ENCODE results near the gene FAM13A. TPM values are rescaled to one million over a fixed set of nuclear protein-coding genes. Genes with fewer than 3 reads are reported as not detected.

FAM13A gene
- total RNA-seq, 1 experiment from 2014 or later = 15.1 TPM

DNA sequence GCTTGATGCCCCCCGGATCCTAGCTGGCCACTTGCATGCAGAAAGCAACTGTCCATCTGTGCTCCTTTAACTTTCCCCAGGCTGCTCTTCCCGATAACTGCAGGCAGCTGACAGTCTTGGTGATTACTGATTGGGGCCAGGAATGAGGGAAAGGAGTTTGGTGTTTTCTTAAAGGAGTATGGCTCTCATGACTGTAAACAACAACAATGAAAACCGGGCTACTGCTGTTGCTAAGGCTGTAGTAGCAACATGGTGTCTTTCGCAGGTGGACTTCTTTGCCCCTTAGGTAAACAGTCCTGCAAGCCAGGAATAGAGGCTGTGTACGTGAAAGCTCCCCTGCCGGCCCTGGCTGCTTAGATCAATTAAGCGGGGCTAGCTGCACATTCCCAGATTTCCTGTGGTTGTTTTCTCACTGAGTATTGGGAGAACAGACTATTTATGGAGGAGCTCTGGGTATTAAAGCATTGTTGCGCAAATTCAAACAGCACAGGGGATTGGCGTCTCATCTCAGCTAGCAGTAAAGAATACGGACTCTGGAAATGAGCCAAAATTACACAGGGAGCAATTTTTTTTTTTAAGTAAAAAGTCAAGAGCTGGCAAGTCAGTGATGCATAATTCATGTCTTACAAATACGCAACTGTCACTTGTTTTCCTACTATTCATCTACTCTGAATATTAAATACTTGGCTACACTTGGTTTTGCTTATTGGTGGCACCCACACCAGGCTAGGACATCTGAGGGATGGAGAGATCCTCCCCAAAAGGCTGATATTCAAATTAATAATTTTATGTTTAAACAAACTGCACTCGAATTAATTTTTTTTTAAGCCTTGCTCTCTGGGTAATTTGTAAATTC, 297.7 kb downstream of the FAM13A start:
- in situ Hi-C loops (cut with HindIII; ENCODE audit: low pct_unique_long_range_greater_than_20kb, low sequenced_read_pairs) = no loop called here
- no peak for DNase-seq (ENCODE audit: low read depth, low spot score)

DNA sequence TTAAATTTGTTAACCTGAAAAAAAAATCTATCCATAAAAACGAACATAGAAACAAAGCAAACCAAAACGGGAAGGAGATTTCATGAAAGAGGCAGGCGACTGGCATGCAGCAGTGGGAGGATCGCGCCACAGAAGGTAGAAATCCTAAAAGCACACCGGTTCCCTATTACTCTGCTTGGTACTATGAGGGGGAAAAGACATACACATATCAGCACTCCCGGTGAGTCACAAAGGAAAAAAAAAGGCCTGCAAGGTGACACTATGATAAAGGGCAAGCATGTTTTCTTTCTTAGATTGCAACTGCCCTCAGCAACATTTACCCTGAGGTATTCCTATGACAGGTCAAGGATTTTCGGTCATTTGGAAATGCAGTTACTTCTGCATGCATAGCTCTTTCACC, 298.7 kb downstream of the FAM13A start:
- in situ Hi-C loops (cut with HindIII; ENCODE audit: low pct_unique_long_range_greater_than_20kb, low sequenced_read_pairs) = no loop called here
- no peak for DNase-seq (ENCODE audit: low read depth, low spot score)

DNA sequence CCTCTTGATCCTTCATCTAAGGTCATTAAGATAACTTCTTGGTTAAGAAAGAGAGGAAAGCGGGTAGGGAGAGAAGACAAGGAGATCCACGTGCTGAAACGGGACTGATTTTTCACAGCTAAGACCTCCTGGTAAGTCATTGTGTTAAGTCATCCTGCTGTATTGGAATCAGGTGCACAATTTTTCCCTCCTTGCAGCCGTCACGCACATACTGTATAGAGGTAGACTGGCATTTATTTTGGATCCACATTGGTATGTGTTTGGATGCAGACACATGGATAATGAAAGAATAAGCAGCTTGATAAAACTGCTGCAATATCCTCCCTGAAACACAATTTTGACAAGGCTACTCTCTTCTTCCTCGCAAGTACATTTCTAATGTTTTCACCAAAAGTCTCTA, 299.2 kb downstream of the FAM13A start:
- in situ Hi-C loops (cut with HindIII; ENCODE audit: low pct_unique_long_range_greater_than_20kb, low sequenced_read_pairs) = no loop called here
- DNase-seq (ENCODE audit: low read depth, low spot score) = no peak

DNA sequence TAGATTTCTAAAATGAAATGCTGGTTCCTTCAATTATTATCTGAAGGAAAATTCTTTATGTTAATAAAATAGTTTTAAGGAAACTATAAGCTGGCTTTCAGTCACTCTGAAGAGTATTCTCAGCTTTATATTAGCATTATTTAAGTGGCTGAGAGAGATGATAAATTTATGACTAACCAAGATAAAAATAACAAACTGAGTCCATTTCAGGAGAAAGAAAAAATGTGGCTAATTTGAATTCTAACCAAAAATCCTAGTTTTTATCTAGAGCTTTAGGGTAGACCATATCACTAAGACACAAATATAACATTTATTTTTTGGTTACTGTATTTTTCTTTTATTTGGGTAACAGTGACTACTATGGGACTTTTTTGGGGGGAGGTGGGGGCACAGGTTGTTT, 299.9 kb downstream of the FAM13A start:
- in situ Hi-C loops (cut with HindIII; ENCODE audit: low pct_unique_long_range_greater_than_20kb, low sequenced_read_pairs) = no loop called here
- no peak for DNase-seq (ENCODE audit: low read depth, low spot score)

DNA sequence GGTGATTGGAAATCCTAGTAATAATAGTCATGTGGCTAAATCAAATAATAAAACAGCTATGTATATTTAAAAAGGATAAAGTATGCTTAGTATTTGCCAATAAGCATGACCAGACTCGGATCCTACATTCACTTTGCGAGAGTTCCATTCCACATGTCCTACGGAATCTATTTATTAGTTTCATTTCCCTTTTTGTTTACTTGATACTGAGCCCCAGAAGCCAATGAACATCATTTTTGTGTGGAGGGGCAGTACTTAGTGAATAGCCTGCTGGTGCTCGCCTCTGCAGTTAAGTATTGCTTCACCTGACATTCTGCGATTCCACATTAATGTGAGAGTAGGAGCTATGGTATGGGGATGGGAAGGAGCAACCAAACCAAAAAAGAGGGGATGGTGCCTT, 300.8 kb downstream of the FAM13A start:
- DNase-seq (ENCODE audit: low read depth, low spot score) = no peak
- in situ Hi-C loops (cut with HindIII; ENCODE audit: low pct_unique_long_range_greater_than_20kb, low sequenced_read_pairs) = no loop called here

DNA sequence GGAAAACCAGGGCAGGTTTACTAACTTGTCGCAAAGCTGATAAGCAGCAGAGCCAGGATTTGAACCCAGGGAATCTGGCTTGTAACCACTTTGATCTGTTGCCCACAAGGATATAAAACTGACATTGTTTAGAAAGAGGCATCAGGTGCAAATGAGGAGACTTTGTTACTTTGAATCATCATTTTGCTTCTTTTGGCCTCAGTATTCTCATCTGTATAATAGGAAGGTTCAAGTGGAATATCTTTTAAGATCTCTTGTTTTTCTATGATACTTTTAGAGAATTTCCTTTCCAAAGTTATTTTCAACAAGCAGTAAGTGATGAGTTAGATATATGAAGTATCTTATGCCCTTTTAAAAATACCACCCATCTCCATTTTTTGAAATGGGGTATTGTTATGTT, 301.5 kb downstream of the FAM13A start:
- no peak for DNase-seq (ENCODE audit: low read depth, low spot score)
- in situ Hi-C loops (cut with HindIII; ENCODE audit: low pct_unique_long_range_greater_than_20kb, low sequenced_read_pairs) = no loop called here

DNA sequence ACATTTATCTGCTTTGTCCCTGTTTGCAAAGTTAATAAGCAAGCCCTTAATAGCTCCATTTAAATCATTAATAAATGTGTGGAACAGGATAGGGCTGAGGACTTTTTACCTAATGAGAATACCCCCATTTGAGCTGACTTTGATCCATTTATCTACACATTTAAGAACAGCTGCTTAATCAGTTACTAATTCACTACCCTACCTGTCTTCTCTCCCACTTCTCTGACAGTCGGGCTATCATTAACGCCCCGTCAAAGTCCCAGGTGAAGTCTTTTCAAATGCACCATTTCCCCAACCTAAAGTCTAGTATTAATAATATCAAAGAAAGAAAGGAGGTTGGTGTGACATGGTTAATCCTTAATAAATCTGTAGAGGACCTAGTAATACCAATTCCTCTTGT, 302.2 kb downstream of the FAM13A start:
- in situ Hi-C loops (cut with HindIII; ENCODE audit: low pct_unique_long_range_greater_than_20kb, low sequenced_read_pairs) = no loop called here
- no peak for DNase-seq (ENCODE audit: low read depth, low spot score)

DNA sequence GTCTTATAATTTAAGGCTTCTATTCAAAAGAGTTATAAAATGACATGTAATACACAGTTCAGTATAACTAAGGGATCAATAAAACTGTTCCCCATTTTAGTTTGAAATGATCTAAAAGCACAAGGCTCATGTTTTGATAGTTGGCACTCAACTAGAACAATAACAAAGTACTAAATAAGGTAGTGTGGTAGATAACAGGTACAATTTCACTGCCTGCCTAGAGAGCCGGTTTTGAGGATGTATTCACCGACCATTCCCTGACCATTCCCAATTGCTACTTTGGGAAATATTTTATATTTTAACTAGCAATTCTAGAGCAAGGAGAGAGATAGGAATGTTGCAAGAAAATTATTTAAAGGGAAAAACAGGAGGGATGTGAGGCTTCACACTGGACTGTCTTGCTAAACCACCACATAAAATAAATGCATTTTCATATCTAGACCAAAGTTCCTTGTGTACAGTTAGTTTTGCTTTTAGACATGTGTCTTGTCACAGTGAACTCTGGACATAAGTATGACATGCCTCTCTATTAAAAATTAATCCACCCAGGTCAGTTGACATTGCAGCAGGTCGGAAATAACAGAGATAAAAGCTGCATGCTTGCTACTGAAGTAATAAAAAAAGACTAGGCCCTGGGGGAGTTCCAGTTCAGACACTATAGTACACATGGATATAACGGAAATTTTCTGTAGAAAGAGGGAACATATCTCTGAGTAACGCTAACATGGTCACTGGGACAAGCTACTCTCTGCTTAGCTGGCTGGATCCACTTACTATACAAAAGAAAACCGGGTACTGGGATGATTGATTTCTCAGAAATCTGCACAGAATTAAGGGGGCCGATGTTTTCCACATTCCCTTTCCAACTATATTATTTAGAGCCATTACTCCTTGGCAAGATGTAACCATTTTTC, 303.1 kb downstream of the FAM13A start:
- in situ Hi-C loops (cut with HindIII; ENCODE audit: low pct_unique_long_range_greater_than_20kb, low sequenced_read_pairs) = no loop called here

DNA sequence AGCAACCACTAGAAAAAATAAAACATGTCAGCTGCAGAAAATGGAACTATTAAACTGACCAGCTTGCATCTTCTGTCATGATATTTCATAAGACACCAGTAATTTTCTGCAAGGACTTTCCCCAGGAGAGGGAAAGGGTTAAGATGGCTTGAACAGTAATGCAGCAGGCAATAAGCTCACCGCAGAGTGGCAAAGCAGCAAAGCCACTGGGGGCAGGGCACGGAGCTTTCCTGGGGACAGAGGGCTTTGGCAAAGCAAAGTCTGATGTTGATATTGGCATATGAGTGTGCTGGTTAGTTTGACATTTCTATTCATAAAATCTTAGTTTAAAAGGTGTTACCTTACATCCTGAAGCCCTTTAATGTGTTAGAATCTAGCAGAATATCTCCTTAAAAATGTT, 304.2 kb downstream of the FAM13A start:
- in situ Hi-C loops (cut with HindIII; ENCODE audit: low pct_unique_long_range_greater_than_20kb, low sequenced_read_pairs) = no loop called here
- DNase-seq (ENCODE audit: low read depth, low spot score) = no peak

More for the DNA sequence above, 303.1 kb downstream of the FAM13A start:
- no peak for DNase-seq (ENCODE audit: low read depth, low spot score)

DNA sequence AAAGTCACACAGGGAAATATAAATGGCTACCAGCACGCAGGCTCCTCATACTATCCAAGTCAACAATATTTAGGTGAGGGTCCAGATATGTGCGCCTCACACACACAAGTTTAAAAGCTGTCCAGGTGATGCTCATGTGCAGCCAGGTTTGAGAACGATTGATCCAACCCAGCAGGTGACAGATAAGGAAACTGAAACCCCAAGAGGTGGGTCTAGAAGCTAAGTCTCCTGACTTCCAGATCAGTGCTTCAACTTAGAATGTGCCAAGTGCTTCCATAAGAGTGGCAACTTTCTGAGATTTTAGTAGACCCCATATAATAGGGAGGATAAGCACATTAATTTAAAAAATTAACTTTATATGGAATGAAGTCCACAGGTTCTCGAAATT, 304.9 kb downstream of the FAM13A start:
- no peak for DNase-seq (ENCODE audit: low read depth, low spot score)

DNA sequence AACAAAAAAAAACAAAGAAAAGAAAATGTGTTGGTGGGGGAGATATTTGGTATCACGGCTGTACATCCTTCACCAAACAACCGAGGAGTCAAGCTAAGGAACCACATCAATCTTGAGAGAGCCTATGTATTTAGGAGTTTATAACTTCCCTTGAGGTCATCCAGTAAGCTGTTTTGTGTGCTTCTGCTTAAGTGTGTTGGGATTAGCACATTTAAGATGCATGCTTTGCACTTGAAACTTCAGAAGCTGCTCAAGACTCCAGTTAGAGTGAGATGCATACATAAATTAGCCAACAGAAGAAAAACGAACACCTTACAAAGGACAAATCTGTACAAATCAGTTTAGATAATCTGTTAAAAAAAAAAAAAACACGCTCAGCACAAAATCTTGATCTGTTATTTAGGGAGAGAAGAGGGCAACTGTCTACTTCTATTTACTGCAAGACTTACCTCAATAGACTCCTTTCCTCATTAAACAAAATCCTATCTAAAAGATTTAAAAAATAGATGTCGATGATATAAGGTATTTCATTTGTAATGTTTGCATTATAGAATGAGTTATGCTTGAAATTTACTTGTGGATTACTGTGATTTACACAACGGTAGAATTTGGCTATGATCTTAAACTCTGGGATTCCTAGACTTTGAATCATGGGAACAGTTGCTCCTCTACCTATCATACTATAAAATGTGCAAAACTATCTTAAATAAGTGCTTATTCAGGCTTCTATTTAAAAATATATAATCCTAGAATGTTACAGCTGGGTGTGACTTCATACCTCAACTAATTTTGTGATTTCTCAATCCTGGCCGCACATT, 305.5 kb downstream of the FAM13A start:
- no peak for DNase-seq (ENCODE audit: low read depth, low spot score)
- in situ Hi-C loops (cut with HindIII; ENCODE audit: low pct_unique_long_range_greater_than_20kb, low sequenced_read_pairs) = no loop called here

More for the DNA sequence above, 304.9 kb downstream of the FAM13A start:
- in situ Hi-C loops (cut with HindIII; ENCODE audit: low pct_unique_long_range_greater_than_20kb, low sequenced_read_pairs) = no loop called here

DNA sequence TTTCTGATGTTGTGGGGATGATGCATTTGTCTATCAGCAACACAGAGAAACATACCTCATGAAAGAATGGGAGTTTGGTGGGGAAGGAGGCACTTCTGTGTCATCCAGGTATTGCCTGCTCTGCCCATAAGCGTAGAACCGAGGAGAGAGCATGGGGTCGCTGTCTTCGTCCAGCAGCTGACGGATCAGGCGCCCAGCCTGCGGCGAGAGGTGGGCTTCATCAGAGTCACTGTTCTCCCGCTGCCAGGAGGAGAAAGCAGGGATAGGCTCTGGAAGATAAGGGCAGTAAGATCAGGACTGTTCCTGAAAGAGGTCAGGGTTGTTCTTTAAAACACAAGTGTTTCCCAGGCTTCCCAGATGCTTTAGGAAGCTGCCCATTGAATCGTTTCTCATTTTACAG, 306.6 kb downstream of the FAM13A start:
- no peak for DNase-seq (ENCODE audit: low read depth, low spot score)
- in situ Hi-C loops (cut with HindIII; ENCODE audit: low pct_unique_long_range_greater_than_20kb, low sequenced_read_pairs) = no loop called here

DNA sequence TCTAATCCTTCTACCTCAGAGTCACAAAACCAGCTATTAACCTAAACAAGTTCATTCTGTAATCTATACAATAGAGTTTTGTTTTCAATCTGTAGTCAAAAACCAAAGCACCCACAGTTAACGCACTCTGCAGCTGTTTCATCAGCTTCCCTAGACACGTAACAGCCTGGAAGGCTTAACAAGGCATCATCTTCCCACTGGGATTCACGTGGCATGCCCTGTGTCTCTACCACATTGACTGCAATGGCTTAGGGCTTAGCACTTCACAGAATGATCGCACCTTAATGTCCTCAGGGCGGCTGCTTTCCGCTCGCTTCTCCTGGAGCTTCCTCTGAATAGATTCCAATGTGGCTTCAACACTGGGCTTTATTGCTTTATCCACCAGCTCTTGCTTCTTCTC, 309.6 kb downstream of the FAM13A start:
- no peak for DNase-seq (ENCODE audit: low read depth, low spot score)
- in situ Hi-C loops (cut with HindIII; ENCODE audit: low pct_unique_long_range_greater_than_20kb, low sequenced_read_pairs) = no loop called here

DNA sequence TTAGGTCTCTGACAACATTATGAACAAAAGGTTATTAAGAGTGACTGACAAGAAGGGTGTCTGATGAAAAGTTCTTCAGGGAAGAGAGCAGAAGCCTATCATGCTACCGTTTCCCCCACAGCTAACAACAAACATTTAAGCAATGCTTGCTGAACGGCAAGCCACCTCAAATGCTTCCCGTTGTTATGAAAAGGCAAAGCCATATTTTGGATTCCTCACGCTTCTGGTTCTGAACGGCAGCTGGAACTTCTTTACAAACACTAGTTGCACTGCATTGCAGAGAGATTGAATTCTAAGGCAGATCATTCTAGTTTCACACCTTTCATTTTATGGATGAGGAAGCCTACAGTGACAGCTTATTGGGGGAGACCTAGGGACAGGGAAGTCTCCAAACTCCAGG, 310.8 kb downstream of the FAM13A start:
- in situ Hi-C loops (cut with HindIII; ENCODE audit: low pct_unique_long_range_greater_than_20kb, low sequenced_read_pairs) = no loop called here
- DNase-seq (ENCODE audit: low read depth, low spot score) = no peak

DNA sequence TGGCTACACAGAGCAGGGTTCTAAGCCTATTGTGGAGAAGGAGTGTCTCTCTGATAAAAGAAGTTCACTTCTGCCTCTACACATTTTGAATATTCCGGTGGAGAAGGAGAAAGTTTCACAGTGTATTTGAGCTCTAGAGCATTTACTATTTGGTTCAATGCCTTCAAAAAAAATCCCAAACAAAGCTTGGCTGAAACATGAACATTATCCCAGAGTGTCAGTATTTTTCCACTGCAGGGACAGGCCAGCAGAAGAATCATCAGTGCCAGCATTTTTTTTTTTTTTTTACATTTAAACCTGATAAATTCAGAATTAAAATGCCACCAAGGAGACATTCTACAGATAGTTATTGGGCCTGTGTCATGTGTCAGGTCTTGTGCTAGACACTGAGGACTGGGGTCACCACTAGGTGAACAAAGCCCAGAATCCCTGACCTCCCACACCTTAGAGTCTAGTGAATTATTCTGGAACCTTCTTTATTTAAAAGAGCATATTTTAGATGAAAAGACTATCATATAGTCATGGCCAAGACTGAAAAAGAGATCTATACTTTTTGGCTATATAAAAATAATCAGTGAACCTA, 311.3 kb downstream of the FAM13A start:
- no peak for DNase-seq (ENCODE audit: low read depth, low spot score)
- in situ Hi-C loops (cut with HindIII; ENCODE audit: low pct_unique_long_range_greater_than_20kb, low sequenced_read_pairs) = no loop called here

DNA sequence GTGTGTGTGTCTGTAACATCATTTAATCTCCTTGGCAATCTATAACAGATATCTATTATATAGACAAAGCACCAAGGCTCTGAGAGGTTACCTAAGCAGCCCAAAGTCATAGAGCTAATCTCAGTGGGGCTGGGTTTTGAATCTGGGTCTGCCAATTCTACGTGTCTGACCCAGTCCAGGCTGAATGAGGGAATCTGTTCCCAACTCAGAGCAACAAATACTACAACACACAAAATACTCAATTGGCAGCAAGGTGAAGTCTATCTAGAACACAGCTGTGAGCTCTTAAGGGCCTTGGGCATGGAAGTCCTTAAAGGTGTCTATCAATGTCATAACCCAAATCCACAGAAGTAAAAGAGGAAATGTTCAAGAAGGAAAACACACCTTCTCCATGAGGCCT, 311.8 kb downstream of the FAM13A start:
- no peak for DNase-seq (ENCODE audit: low read depth, low spot score)
- in situ Hi-C loops (cut with HindIII; ENCODE audit: low pct_unique_long_range_greater_than_20kb, low sequenced_read_pairs) = no loop called here

DNA sequence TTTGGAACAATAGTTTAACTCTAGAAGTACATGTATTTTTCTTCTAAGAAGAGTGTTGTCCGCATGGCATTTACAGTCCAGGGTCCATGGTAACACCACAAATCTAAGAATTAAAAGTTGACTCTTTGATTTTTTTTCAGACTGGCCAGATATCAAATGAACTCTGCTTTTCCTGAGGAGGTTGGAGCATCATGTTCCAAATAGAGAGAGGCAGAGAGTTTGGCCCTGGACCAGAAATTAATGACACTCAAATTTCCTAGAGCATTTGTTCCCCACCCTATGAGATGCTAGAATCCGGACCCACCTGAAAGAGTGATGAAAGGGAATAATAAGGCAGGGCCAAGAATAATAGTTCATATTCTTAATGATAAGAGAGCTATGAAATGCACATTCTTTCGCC, 312.4 kb downstream of the FAM13A start:
- DNase-seq (ENCODE audit: low read depth, low spot score) = no peak
- in situ Hi-C loops (cut with HindIII; ENCODE audit: low pct_unique_long_range_greater_than_20kb, low sequenced_read_pairs) = no loop called here

DNA sequence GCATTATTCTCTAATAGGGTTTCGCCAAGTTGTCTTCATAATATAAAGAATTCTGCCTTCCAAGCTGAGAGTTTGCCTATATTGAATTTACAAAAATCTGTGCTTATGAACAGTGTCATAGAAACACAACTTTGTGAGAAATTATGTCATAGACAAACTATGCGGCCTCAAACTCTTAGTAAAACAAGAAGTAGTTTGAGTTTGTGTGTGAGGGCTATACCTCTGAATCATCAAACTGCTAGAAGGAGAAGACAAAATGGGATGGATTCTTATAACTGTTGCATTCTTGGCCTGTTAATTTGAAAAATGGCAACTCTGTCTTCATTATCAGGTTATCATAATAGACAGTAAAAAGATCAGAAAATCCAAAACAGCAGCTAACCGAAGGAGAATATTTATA, 313.3 kb downstream of the FAM13A start:
- in situ Hi-C loops (cut with HindIII; ENCODE audit: low pct_unique_long_range_greater_than_20kb, low sequenced_read_pairs) = no loop called here
- no peak for DNase-seq (ENCODE audit: low read depth, low spot score)
